ENCODE measurements around the gene RYR3.

Gene RYR3

DNA sequence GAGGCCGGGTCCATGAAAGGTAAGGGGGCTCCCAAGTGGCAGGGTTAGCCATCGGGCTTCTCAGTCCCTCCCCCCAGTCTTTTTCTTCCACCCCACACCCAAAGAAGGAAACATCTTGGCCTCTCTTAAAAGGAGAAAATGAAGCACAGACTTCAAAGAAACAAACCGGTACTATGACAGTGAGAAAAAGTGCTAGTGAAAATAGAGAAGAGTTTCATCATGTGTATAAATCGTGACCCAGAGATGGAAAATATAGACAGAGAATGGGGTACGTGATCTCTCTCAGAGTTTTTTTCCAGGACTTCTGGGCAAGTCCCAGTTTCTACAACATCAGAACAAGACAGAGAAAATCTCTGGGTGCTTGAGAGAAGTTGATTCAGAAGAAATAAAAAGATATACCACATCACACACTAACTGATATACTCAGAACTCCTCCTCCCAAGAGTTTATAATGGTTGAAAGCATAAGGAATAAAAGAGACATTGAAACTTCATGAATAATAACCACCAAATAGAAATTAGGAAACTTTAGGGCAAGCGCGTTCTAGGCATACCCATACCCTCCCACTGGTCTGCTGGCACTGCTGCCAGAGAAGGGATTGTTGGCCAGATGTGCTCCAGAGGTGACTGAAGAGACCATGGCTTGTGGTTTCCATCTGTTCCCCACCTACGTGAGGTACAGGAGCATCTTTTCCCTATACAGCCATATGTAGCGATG lies 338.6 kb downstream of the RYR3 start:
- DNase-seq (ENCODE audit: low read depth), result no peak

DNA sequence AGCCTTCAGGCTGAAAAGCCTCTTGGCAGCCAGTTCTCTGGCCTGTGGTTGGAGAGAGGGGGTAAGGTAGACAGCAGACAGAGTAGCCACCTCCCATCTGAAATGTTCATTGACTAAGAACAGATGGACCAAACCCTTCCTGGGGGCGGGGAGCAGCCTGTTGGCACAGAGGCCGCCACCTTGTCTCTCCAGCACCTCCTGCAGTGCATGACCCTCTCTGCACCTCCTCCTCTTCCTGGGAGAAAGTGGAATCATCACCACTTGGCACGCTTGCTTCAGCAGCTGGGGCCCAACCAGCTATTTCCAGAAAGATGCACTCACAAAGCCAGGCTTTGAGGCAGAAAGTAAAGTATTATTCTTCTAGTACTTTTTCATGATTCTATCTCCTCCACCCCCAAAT lies 344.1 kb downstream of the RYR3 start:
- DNase-seq (ENCODE audit: low read depth), result peak; percentile 10

DNA sequence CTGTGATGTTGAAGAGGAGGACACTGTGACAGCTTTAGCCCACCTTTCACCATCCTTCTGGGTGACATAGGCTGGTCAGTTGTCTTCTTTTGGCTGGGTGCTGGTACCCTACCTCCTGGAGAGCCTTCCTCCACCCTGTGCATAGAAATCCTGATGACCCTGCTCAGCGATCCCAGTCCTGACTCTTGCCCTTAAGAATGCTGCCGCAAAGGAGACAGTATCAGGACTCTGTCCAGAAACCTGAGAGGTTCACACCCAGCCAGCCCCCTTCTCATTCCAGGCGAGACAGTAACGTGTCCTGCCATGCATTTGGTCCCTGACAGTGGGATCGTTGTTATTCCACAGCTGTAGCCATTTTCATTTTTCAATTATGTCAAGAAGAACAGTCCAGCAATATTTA lies 344.7 kb downstream of the RYR3 start:
- no peak for DNase-seq (ENCODE audit: low read depth)

DNA sequence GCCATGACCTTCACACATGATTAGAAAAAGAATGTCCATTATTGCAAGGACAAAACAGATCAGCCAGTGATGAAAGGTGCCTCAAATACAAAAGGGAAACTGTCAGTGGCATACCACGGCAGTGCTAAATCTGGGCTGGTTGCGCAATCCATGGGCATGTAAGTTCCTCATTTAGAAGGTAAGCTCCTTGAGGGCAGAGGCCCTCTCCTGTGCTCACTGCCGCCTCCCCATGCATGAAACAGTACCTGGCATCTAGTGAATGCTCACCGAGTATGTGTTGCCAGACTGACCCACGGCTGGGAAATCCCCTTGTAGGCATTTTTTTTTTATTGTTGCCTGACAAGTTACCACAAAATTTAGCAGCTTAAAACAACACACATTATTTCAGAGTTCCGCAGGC lies 345.4 kb downstream of the RYR3 start:
- no peak for DNase-seq (ENCODE audit: low read depth)

DNA sequence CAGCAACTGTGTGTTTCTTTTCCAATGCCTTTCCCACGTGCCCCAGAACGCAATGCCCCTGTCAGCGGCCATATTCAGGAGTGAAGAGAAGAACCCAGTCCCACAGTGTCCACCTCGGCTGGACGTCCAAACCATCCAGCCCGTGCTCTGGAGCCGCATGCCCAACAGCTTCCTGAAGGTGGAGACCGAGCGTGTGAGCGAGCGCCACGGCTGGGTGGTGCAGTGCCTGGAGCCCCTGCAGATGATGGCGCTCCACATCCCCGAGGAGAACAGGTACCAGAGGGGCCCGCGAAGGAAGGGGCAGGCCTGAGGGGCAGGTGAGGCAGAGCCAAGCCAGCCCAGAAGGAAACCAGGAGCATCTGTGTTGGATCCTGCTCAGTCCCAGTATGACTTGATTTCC lies 349.4 kb downstream of the RYR3 start:
- DNase-seq (ENCODE audit: low read depth), result no peak

DNA sequence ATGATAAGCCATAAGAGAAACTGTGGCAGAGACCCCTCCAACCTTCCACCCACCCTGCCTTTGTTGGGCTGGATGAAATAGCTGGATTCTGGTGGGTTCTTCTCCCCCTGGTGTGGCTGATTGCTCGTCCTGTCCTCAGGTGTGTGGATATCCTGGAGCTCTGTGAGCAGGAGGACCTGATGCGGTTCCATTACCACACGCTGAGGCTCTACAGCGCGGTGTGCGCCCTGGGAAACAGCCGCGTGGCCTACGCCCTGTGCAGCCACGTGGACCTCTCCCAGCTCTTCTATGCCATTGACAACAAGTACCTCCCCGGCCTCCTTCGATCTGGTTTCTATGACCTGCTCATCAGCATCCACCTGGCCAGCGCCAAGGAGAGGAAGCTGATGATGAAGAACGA lies 351.2 kb downstream of the RYR3 start:
- no peak for DNase-seq (ENCODE audit: low read depth)

DNA sequence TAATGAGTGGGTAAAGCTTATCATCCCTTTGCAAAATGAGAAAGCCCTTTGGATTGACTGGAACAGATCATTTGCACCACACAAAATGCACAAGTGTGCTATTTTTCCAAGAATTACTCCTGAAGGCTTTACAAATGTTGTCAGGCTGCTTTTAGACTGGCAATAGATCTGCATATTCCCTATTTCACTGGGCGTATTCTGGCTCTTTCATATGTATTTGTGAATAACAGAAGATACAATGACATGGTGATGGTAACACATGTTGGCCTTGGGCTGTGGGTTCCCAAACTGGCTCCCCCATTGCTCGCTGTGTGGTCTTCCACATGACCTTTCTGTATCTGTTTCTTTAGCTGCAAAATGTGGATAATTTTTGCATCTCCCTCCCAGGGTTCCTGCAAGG lies 354.2 kb downstream of the RYR3 start:
- no peak for DNase-seq (ENCODE audit: low read depth)

DNA sequence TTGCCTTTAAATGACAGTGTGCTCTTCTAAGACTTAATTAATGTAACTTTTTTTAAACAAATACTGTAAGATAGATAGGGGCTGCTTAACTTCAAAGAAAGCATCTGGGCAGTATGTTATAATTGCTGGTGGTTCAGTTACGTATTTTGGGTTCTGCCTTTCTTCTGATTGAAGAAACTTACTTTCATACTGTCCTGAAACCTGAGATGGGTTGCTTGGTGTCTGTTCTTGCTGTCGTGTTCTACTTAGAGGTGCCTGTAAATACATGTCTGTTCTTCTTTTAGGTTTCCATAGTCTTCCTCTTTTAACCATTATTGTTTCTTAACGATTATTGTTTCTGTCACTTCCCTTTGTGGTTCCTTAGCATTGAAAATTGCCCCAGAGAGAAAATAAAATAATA lies 359.8 kb downstream of the RYR3 start:
- DNase-seq (ENCODE audit: low read depth), result no peak

DNA sequence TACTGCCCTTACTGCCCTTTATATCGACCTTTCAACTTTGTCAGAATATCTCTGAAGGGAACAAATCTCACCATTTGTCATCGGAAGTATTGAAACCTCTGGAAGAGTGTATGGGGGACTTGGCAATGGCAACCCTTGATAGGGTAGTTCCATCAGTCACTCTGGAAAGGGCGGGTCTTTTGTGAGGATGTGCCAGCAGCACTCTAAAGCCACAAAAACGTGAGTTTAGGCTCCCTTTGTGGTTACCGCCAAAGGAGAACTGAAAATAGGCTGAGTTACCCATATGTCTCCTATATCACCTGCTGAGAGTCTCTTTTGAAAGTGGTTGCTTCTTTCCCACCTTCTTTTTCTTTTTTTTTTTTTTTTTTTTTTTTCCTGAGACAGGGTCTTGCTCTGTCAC lies 360.7 kb downstream of the RYR3 start:
- no peak for DNase-seq (ENCODE audit: low read depth)

DNA sequence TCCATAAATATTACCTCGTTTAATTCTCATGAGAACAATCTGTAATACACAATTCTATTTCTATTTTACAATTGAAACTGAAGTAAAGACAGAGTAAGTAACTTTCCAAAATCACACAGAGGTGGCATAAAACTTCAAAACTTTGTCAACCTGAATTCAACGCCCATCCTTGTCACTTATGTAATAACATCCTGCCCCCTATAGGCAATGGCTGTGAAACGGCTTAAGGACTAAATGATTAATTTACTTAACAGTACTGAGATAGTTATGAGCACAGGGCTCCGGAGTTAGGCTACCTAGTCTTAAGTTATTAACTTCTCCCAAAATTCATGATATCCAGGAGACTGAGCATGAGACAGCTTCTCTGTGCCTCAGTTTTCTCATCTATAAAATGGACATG lies 364.5 kb downstream of the RYR3 start:
- DNase-seq (ENCODE audit: low read depth), result peak; percentile 45

DNA sequence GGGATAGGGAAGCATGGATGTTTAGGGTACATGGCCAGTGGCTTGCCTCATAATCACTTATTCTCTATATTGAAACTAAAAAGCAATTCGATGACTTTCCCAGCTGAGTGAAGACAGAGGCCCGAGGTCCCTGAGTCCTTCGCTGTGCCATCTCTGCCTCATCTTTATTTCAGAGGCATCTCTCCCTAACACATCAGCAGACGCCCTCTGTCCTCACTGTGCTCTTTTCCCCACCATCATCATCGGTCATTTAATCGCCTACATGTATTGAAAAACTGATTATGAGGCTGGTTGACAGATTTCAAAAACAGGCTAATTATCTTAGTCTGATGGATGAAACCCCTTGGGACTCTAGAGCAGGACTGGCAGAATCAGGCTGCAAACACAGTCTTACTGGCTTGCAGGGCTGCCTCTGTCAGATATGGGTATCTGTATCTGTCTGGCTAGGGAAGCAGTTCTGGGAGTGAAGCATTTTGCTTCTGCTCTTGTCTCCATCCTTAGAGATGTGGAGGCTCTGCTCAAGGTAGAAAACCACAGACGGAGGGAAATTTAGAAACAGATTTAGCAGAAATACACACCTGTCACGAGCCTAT lies 366.6 kb downstream of the RYR3 start:
- no peak for DNase-seq (ENCODE audit: low read depth)

DNA sequence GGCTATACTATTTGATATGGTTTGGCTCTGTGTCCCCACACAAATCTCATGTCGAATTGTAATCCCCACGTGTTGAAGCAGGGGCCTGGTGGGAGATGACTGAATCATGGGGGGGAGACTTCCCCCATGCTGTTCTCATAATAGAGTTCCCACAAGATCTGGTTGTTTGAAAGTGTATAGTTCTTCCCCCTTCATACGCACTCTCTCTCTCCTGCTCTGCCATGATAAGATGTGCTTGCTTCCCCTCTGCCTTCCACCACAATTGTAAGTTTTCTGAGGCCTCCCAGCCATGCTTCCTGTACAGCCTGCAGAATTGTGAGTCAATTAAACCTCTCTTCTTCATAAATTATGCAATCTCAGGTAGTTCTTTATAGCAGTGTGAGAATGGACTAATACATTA lies 367.4 kb downstream of the RYR3 start:
- DNase-seq (ENCODE audit: low read depth), result no peak

DNA sequence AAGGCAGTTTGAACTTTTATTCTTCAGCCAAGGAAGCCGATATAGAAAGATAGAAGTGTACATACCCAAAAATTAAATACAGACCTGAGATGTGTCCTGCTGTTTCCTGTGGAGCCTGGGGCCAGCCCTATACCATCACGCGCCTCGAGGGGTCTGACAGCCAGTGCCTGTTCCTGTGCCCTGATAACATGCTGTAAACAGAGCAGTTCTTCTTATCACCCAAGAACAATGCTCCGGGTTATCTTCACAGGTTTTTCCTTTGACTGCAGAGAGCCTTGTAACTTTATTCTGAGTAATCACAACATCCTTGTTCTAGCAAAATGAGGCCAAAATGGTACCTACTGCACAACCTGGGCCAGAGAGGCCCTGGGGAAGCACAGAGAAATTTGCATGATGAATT lies 367.8 kb downstream of the RYR3 start:
- DNase-seq (ENCODE audit: low read depth), result no peak

DNA sequence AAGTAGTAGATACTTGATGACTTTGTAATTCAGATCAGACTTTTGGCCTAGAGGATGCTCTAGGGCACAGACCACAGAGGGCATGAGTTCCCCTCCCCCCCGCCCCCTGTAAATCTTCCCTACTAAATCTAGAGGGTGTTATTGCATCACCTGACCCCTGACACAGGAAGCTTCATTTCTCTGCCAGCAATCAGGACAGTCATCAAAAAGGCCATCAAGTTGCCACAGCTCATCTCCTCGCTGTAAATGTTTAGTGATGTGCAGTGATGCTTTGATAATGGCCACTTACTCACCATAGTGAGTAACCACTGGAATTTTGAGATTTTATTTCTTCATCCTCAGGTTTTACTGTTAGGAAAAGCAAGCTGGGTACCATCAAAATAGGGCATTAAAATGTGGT lies 368.3 kb downstream of the RYR3 start:
- DNase-seq (ENCODE audit: low read depth), result peak; percentile 19

DNA sequence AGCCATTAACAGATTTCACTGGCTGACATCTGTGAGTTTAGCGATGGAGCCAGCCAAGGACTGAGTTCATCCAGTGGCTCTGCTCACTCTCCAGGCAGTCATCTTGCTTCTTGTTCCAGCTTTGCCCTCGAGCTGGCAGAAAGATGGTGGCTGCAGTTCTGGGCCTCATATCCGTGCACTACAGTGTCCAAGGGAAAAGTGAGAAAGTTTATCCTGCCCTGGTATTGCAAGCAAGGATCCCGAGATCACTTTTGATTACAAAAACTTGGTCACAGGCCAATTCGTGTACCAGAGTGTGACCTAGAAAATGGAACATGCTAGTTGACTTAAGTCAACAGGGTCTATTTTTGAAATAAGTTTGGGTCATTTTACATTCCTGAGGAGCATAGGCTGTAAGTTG lies 369.6 kb downstream of the RYR3 start:
- no peak for DNase-seq (ENCODE audit: low read depth)

DNA sequence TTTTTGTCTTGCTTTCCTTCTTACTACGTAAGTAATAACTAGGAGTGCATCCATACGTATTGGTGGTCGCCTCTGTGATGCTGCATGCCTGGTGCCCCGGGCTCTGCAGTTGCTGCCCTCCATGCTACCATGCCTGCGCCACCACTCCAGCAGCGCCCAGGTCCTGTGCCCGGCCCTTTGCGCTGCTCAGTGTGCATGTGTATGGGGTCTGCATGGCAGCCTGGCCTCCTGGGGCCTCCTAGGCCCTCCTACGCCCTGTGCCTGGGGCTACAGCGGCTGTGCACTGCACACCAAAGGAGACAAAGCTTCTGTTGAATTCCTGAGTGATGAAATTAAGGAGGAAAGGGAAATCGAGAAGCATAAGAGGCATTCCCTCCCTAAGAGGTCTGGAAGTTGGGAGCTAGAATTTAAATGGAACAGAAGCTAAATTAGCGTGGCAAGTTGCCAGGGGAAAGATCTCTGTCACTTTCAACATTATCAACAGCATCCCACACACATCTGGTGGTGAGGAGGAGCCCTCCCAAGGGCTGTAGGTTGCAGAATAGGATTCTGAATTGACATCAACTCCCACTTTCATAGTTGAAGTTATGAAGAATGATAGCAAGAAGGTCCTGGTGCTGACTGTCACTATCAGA lies 382.5 kb downstream of the RYR3 start:
- DNase-seq (ENCODE audit: low read depth), result no peak

DNA sequence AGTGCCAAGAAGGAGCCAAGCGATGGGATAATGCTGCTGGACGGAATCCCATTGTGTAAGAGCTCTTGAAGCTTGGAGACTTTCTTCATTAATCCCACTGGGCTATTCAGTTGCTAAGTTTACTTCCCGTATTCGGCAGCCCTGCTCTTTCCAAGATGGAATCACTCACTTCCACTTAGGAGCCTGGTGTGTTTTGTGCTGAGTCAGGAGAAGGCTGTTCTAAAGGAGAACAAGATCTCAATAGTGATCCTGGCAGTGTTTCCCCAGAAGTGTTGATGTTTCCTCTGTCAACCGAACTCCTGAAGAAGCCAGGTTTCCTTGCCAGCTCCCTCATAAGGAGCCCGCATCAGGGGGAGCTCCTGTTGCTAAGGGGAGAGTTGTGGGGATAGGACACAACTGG lies 387.4 kb downstream of the RYR3 start:
- DNase-seq (ENCODE audit: low read depth), result no peak

DNA sequence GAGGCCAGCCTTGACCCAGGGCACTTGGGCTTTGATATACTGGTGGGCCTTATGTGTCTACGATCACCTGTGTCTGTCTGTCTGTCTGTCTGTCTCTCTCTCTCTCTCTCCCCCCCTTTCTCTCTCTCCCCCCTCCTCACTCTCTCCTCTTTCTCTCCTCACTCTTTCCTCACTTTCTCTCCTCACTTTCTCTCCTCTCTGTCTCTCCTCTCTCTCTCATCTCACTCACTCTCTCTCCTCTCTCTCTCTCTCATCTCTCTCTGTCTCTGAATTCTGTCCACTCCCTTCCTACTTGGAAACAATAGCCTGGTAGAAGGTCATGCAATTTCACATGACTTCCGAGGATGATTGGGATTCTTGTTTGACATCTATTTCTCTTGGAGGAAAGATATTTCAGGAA lies 388.4 kb downstream of the RYR3 start:
- no peak for DNase-seq (ENCODE audit: low read depth)

DNA sequence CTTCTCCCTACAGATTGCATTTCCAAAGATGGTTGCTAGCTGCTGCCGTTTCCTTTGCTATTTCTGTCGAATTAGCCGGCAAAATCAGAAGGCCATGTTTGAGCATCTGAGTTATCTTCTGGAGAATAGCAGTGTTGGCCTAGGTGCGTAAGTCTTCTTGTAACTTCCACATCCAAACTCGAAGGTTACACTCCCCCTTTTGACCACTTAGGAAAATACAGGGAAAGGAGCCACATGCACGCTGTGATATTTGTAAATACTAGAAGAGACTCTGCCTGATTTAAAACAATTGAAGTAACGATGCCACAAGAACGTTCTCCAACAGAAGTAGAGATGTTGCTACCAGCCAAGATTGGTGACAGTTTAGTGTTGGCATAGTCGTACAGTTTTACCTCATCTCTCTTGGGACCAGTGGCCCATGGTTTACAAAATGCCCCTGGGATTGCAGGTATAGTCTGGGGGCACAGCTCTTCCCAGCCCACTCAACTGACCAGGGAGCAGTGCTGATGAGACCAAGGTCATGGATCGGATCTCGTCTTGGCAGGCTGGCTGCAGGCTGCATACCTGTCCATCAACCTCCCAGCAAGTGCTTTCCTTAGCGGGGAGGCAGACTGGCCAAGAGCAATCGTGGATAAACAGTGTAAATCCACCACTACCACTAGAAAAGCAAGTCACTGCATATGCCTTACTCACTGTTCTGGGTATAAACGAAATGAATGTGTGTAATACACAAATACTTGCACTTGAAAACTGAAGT lies 389.1 kb downstream of the RYR3 start:
- peak; percentile 27 for DNase-seq (ENCODE audit: low read depth)

DNA sequence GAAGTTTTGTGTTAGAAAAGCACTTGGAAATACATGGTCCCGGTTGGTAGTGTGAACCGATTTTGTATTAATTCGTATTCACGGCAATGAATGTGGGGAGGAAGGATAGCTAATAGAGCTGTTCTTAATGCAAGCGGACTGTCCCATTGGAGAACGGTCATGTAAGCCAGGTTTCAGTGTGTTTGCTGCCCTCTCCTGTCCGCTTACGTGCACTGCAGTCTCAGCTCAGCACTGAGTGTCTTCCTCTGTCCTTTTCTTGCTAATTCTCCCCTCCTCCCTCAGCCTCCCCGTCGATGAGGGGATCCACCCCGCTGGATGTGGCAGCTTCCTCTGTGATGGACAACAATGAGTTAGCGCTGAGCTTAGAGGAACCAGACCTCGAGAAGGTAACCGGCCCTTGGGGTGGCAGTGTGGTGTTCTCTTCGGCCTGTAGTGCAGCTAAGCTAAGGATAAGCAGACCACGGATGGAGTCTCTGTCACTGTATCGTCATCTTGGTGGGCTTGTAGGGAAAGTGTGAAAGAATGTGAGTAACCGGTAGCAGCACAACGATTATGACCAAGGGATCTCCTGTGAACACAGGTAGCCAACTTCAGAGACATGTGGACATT lies 390.0 kb downstream of the RYR3 start:
- peak; percentile 75 for DNase-seq (ENCODE audit: low read depth)

DNA sequence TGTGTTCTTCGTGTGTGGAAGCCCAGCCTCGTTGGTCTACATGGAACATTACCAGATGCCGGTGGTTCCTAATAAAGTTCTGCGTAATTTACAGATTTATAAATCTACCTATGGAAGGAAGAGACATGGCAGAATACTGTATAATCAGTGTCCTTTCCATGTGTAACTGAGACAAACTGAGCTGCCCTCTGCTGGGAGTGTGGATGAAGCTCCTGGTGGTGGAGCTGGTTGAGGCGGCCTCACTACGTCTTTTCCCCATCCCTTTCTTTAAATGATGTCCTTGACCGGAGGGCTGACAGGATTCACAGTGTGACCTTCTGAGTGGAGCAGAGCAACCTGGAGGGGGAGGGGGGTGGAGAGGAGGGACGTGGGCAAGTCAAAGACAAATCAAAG lies 390.5 kb downstream of the RYR3 start:
- peak; percentile 18 for DNase-seq (ENCODE audit: low read depth)

DNA sequence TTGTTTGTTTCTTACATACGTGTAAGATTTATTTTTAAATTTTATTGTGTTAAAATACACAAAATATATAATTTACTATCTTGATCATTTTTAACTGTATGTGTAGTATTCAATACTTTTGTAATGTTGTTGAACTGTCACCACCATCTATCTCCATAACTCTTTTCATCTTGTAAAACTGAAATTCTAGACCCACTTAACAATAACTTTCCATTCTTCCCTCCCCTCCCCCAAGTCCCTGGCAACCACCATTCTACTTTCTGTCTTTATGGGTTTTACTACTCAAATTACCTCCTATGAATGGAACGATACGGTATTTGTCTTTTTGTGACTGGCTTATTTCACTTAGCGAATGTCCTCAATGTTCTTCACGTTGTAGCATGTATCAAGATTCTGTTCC lies 395.4 kb downstream of the RYR3 start:
- DNase-seq (ENCODE audit: low read depth), result no peak

DNA sequence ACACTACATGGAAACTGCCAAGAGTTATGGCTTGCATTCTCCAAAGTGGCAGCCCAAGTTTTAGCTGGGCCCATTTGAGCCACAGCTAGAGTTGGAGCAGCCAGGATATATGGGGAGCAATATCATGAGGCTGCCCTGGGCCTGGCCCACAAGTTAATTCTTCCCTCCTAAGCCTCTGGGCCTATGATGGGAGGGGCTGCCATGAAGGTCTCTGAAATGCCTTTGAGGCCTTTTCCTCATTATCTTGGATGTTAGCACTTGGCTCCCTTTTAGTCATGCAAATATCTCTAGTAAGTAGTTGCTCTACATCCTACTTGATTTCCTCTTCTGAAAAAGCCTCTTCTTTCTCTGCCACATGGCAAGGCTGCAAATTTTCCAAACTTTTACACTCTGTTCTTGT lies 400.0 kb downstream of the RYR3 start:
- DNase-seq (ENCODE audit: low read depth), result no peak
